SK-N-DZ (cell line): ENCODE measurements around the gene RNF212.

Experiments
- small RNA-seq, 2 experiments: library from RNA; depleted of rRNA; stranded (forward); fragments of <200 nt; gene quantifications; one replicate each; pipeline ENCODE3, GENCODE V24; 2014

The RNF212 gene

Small RNA genes within 50 kb of the gene (small RNA-seq; reads per million reads assigned to genes)
- gene RF00554 = 0 reads per million in 2 experiments
